DND-41 (cell line): ENCODE measurements around the gene PAPPA.

Experiments
- ATAC-seq: fragments of 200-7000 bp; cut with Tn5 transposase; 3 replicates; pipeline ENCODE4 v1.9.1; 2021; ENCODE audit warnings: low read depth; ENCODE audit not compliant: insufficient read depth
- DNase-seq: peaks from one replicate; pipeline ENCODE4 v3.0.0-alpha.2; 2020
- H2AFZ ChIP-seq: 2 replicates; pipeline ENCODE4 v1.6.0; 2012; ENCODE audit warnings: low read depth, low read length
- H3K27ac ChIP-seq: 2 replicates; pipeline ENCODE4 v1.5.1; 2012; ENCODE audit warnings: low read length, inconsistent platforms
- H3K27me3 ChIP-seq: fragments of 200-600 bp; sonication (generic); 2 replicates; pipeline ENCODE4 v1.6.0; 2012; ENCODE audit warnings: low read length, mild to moderate bottlenecking, inconsistent platforms; ENCODE audit not compliant: insufficient read depth, poor library complexity
- H3K36me3 ChIP-seq: 2 replicates; pipeline ENCODE4 v1.5.1; 2012; ENCODE audit warnings: low read length, inconsistent platforms; ENCODE audit not compliant: insufficient read depth
- H3K4me1 ChIP-seq: 2 replicates; pipeline ENCODE4 v1.5.1; 2012; ENCODE audit warnings: mild to moderate bottlenecking, low read length; ENCODE audit not compliant: insufficient read depth
- H3K4me2 ChIP-seq: 2 replicates; pipeline ENCODE4 v1.6.0; 2012; ENCODE audit warnings: mild to moderate bottlenecking, moderate library complexity, low read length, inconsistent platforms; ENCODE audit not compliant: insufficient read depth
- H3K4me3 ChIP-seq, 2 experiments: fragments of 200-600 bp in 1 of 2; shearing (Covaris generic) in 1 of 2; 2 replicates each; pipeline ENCODE4 v1.5.1; 2012 to 2016; ENCODE audit warnings: inconsistent platforms in 2 of 2, low read length in 2 of 2, mild to moderate bottlenecking in 2 of 2, low read depth in 1 of 2, moderate library complexity in 1 of 2
- H3K79me2 ChIP-seq: 2 replicates; pipeline ENCODE4 v1.6.0; 2012; ENCODE audit warnings: low read length, inconsistent platforms; ENCODE audit not compliant: insufficient read depth
- H3K9ac ChIP-seq: 2 replicates; pipeline ENCODE4 v1.6.0; 2012; ENCODE audit warnings: low read depth, mild to moderate bottlenecking, inconsistent platforms, low read length, moderate library complexity
- H3K9me3 ChIP-seq: 2 replicates; pipeline ENCODE4 v1.5.1; 2012; ENCODE audit warnings: low read length, moderate library complexity, mild to moderate bottlenecking, inconsistent platforms; ENCODE audit not compliant: insufficient read depth, severe bottlenecking
- H4K20me1 ChIP-seq: 2 replicates; pipeline ENCODE4 v1.6.0; 2012; ENCODE audit warnings: low read length; ENCODE audit not compliant: insufficient read depth
- EZH2 ChIP-seq: IDR thresholded peaks from 3 replicates; pipeline ENCODE4 v1.6.1; 2012; ENCODE audit warnings: borderline replicate concordance, low read depth, mild to moderate bottlenecking, moderate library complexity, low read length, inconsistent platforms; ENCODE audit not compliant: severe bottlenecking
- TF ChIP-seq, protein P1 (sequence below): IDR thresholded peaks from 2 replicates; pipeline ENCODE4 v1.5.1; 2012; ENCODE audit warnings: borderline replicate concordance, low read length, moderate library complexity, mild to moderate bottlenecking; ENCODE audit not compliant: poor library complexity, severe bottlenecking; ENCODE audit errors: extremely low read depth

The PAPPA gene

DNA sequence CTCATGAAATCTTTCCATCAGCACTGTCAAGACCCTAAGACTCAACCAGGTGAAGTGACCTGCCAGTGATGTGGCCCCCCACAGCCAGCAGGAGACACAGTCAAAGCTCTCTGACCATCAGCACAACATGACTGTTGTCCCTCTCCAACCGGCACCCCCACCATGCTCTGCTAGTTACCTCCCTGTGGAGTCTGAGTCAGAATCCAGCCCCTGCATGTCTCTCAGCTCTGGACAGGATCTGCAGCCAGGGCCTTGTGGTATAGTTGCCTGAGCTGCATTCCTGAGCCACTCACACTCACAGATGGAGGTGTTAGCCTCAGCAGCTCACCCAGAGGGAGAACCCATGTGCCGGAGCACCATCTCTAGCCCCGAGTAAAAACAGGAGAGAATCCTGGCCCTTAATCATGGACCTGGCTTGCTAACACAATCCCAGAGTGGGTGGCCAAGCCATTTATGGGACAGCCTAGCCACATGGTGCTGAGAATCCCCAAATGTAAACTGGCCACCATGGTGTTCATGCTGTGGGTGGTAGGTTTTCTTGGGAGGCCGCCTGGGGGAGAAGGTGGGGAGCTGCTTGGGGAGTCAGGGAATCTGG is 237.8 kb downstream of the PAPPA start:
- Histone ChIP-seq H3K27ac (no peak overlapping the region), H3K4me2 (no peak overlapping the region), H3K36me3 (no peaks in the 10 kb centered on the region), H3K9ac (no peak overlapping the region), H3K4me1 (no peaks in the 10 kb centered on the region), H4K20me1 (no peaks in the 10 kb centered on the region), H2AFZ (no peak overlapping the region), H3K9me3 (no peaks in the 10 kb centered on the region), H3K27me3 (no peaks in the 10 kb centered on the region), H3K79me2 (no peaks in the 10 kb centered on the region), H3K4me3 (no peak overlapping the region)
- ATAC-seq (no peak), DNase-seq (no peak)
- TF ChIP-seq EZH2: no peak
- TF ChIP-seq, protein P1, sequence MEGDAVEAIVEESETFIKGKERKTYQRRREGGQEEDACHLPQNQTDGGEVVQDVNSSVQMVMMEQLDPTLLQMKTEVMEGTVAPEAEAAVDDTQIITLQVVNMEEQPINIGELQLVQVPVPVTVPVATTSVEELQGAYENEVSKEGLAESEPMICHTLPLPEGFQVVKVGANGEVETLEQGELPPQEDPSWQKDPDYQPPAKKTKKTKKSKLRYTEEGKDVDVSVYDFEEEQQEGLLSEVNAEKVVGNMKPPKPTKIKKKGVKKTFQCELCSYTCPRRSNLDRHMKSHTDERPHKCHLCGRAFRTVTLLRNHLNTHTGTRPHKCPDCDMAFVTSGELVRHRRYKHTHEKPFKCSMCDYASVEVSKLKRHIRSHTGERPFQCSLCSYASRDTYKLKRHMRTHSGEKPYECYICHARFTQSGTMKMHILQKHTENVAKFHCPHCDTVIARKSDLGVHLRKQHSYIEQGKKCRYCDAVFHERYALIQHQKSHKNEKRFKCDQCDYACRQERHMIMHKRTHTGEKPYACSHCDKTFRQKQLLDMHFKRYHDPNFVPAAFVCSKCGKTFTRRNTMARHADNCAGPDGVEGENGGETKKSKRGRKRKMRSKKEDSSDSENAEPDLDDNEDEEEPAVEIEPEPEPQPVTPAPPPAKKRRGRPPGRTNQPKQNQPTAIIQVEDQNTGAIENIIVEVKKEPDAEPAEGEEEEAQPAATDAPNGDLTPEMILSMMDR: no peak

DNA sequence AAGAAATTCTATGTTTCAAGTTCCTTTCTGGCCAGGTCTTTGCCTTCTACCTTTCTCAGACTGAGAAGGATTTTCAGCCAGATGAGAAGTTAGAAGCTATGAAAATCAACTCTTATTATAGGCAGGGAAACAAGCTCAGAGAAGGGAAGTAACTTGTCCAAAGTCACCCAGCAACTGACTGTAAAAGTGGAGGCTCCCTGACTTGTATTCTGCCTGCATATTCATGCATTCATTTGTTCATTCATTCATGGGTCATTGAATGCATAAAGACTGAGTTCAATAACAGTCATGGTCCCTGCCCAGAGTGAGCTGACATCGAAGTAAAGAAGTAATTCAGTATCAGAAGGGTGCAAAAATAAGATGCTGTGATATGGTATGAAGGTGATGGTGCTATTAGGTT is 239.6 kb downstream of the PAPPA start:
- TF ChIP-seq, protein P1: no peak
- TF ChIP-seq EZH2: no peak
- DNase-seq: no peak
- H3K4me1 ChIP-seq: no peaks in the 10 kb centered on the region
- no peak overlapping the region for H2AFZ ChIP-seq
- H3K27ac ChIP-seq: no peak overlapping the region
- no peak overlapping the region for H3K9ac ChIP-seq
- H4K20me1 ChIP-seq: no peaks in the 10 kb centered on the region
- no peaks in the 10 kb centered on the region for H3K36me3 ChIP-seq
- H3K27me3 ChIP-seq: no peaks in the 10 kb centered on the region
- H3K9me3 ChIP-seq: no peaks in the 10 kb centered on the region
- no peak for ATAC-seq
- no peak overlapping the region for H3K4me2 ChIP-seq
- no peak overlapping the region for H3K4me3 ChIP-seq
- no peaks in the 10 kb centered on the region for H3K79me2 ChIP-seq

GRCh38 chr9:116394070-116394469 is 240.5 kb downstream of the PAPPA start:
- Histone ChIP-seq H3K9me3 (no peaks in the 10 kb centered on the region), H3K79me2 (no peaks in the 10 kb centered on the region), H2AFZ (no peak overlapping the region), H4K20me1 (no peaks in the 10 kb centered on the region), H3K9ac (no peak overlapping the region), H3K36me3 (no peaks in the 10 kb centered on the region), H3K4me3 (no peak overlapping the region), H3K27ac (no peak overlapping the region), H3K4me1 (no peaks in the 10 kb centered on the region), H3K4me2 (no peak overlapping the region), H3K27me3 (no peaks in the 10 kb centered on the region)
- TF ChIP-seq EZH2: no peak
- TF ChIP-seq, protein P1: no peak
- ATAC-seq (no peak), DNase-seq (no peak)
